HEK293 (cell line): Measurements from ENCODE around the gene UTP14C.

Experiments
- BCL11A ChIP-seq: fragments of 450-650 bp; formaldehyde crosslinking; IDR thresholded peaks from 2 replicates; pipeline ENCODE4 v1.5.1; 2016; ENCODE audit warnings: low read depth, missing biosample characterization, missing genetic modification characterization
- REPIN1 ChIP-seq: fragments of 450-650 bp; formaldehyde crosslinking; IDR thresholded peaks from 2 replicates; pipeline ENCODE4 v1.5.1; 2017; ENCODE audit warnings: missing biosample characterization, missing genetic modification characterization, low read depth
- ZNF473 ChIP-seq: fragments of 450-650 bp; formaldehyde crosslinking; IDR thresholded peaks from 2 replicates; pipeline ENCODE4 v1.5.1; 2017; ENCODE audit warnings: missing biosample characterization, missing genetic modification characterization
- ZNF600 ChIP-seq: fragments of 450-650 bp; formaldehyde crosslinking; IDR thresholded peaks from 2 replicates; pipeline ENCODE4 v1.5.1; 2016; ENCODE audit warnings: missing biosample characterization, missing genetic modification characterization
- ZNF629 ChIP-seq: fragments of 450-650 bp; formaldehyde crosslinking; IDR thresholded peaks from 2 replicates; pipeline ENCODE4 v1.5.1; 2017; ENCODE audit warnings: missing biosample characterization, missing genetic modification characterization
- ZNF837 ChIP-seq: fragments of 450-650 bp; formaldehyde crosslinking; IDR thresholded peaks from 2 replicates; pipeline ENCODE4 v1.5.1; 2016; ENCODE audit warnings: missing biosample characterization, missing genetic modification characterization

- TF ChIP-seq REPIN1 = no peak
- no peak for TF ChIP-seq BCL11A (tag by site-specific recombination)
- TF ChIP-seq ZNF629 (tag by site-specific recombination) = no peak
- no peak for TF ChIP-seq ZNF837 (tag by site-specific recombination)
- no peak for TF ChIP-seq ZNF473 (tag by site-specific recombination)
- no peak for TF ChIP-seq ZNF600 (tag by site-specific recombination)
Measured at GRCh38 chr13:52036037-52036436, 11.5 kb downstream of the UTP14C start.
